Ishikawa (cell line): Measurements from ENCODE around the gene AGAP3.

ENCODE experiments used
- CEBPB ChIP-seq: IDR thresholded peaks from 2 replicates; pipeline ENCODE4 v1.6.1; 2012
- REST ChIP-seq: IDR thresholded peaks from 2 replicates; pipeline ENCODE4 v1.6.1; 2012; ENCODE audit warnings: low read depth, mild to moderate bottlenecking

GRCh38 chr7:151148319-151149259 lies 62.3 kb downstream of the AGAP3 start:
- TF ChIP-seq REST (no peak), CEBPB (no peak)
